Mesodermal cell (in vitro differentiated cells): ENCODE measurements around the gene TMEM164.

ENCODE experiments used
- H3K27ac ChIP-seq: 2 replicates; pipeline ENCODE4 v1.7.0; 2013; ENCODE audit warnings: mild to moderate bottlenecking, low read depth, low read length, moderate library complexity; ENCODE audit not compliant: severe bottlenecking
- H3K36me3 ChIP-seq: 2 replicates; pipeline ENCODE4 v1.7.1; 2013; ENCODE audit warnings: mild to moderate bottlenecking, low read length, moderate library complexity; ENCODE audit not compliant: control insufficient read depth, insufficient read depth
- H3K4me1 ChIP-seq: one replicate; pipeline ENCODE4 v1.7.1; 2013; ENCODE audit warnings: mild to moderate bottlenecking, low read length; ENCODE audit not compliant: insufficient read depth, control insufficient read depth, poor library complexity, severe bottlenecking
- H3K4me3 ChIP-seq: 2 replicates; pipeline ENCODE4 v1.7.0; 2013; ENCODE audit warnings: low read length, control low read depth, mild to moderate bottlenecking; ENCODE audit not compliant: insufficient read depth, poor library complexity, severe bottlenecking; ENCODE audit errors: extremely low read depth
- H3K9me3 ChIP-seq: 2 replicates; pipeline ENCODE4 v1.7.1; 2013; ENCODE audit warnings: mild to moderate bottlenecking, low read length, moderate library complexity; ENCODE audit not compliant: control insufficient read depth
- WGBS, 2 experiments: methylation state at CpG; one replicate each; pipeline ENCODE4 v1.1.5; 2013; ENCODE audit warnings: missing lambda C conversion rate in 2 of 2; ENCODE audit not compliant: insufficient coverage in 2 of 2; 5-methylcytosine and 5-hydroxymethylcytosine counted together

Gene TMEM164

DNA sequence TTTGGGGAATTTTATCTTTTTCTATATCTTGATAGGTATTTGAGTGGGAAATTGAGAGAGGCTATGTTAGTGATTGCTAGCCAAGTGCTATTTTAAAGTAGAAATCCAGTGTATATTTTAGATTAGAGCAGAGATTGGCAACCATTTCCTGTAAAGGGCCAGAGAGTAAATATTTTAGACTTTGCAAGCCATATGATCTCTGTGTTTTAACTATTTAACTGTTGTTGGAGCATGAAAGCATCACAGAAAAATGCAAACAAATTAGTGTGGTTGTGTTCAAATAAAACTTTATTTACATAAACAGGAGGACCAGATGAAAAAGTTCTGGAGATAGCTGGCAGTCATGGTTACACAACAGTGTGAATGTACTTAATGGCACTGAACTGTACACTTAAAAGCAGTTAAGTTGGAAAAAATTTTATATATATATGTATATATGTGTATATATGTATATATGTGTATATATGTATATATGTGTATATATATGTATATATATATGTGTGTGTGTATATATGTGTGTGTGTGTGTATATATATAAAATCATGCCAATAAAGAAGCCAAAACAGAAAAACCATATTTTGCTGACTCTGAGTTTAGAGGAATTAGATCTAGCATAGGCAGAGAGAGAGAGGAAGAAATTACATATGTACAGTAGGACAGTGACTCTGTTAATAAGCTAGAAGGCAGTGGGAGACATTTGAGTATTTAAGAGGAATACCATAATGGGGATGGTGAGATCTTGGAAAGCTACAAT is 83.4 kb downstream of the TMEM164 start:
- H3K4me3 ChIP-seq: no peak overlapping the region
- peak overlapping the region; percentile 97 for H3K27ac ChIP-seq

DNA sequence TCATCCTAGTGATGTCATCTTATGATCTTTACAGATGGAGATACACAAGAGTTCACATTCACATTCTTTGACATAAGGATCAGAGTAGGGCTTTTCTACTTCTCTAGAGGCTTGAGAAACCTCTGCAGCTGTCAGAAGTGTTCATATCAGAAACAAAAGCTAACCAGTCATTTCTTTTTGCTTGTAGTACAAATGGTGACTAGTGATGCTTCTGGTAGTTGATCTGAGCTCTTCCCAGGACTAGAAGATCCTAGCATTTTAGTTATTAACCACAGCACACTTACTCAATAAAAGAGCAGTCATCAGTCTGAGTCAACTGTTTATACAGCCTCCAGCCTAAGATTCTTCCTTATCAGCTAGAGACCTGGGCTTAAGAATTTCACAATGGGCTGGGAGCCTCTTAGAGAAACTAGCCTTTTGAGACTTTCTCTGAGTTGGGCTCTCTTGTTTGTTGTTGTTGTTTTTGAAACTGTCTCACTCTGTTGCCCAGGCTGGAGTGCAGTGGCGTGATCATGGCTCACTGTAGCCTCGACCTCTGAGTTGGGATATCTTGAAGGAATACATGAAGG is 84.1 kb downstream of the TMEM164 start:
- Histone ChIP-seq H3K4me3 (no peak overlapping the region), H3K4me1 (peaks cover 19% of the 10 kb centered on the region), H3K9me3 (no peaks in the 10 kb centered on the region), H3K36me3 (no peaks in the 10 kb centered on the region), H3K27ac (peak overlapping the region; percentile 97)
- 90% methylated on average over 2 of the region's 2 CpGs; no CpG with 5 or more reads in 1 of the 2 experiments for WGBS, 2 experiments

More for the DNA sequence above, 83.4 kb downstream of the TMEM164 start:
- Histone ChIP-seq H3K9me3 (no peaks in the 10 kb centered on the region), H3K4me1 (peaks cover 19% of the 10 kb centered on the region), H3K36me3 (no peaks in the 10 kb centered on the region)

- WGBS, 2 experiments: 100% methylated on average over 1 of the region's 4 CpGs
These were observed 84.8 kb downstream of the TMEM164 start for GRCh38 chrX:110087485-110088356.

DNA sequence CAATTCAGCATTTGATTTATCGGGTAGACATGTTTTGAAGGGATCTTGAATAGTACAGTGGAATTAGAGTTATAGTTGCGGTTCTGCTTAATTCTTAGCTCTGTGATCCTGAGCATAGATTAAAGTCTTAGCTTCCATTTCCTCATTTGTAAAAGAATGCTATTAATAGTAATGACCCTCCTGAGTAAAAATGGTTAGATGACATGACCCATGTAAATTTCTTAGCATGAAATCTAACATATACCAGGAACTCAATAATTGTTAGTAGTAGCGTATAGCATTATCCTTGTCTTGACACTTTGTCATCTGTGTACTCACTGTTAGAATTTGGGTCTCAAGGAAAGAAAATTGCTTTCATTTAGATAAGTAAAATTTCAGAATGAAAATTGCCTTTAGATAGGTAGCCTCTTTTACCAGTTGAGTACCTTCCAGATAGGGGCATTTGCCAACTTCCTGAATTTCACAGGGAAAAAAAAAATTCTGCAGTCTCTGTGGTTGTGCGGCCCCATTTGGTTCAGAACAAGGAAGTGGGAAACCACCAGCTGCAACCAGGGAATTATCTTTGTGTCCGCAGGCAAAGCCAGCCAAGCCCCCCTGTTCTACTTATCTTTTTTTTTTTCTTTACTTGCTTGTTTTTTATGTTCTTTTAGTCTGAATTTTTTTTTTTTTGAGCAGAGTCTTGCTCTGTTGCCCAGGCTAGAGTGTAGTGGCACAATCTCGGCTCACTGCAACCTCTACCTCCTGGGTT is 86.9 kb downstream of the TMEM164 start:
- no peaks in the 10 kb centered on the region for H3K36me3 ChIP-seq
- peaks cover 19% of the 10 kb centered on the region for H3K4me1 ChIP-seq
- no peaks in the 10 kb centered on the region for H3K9me3 ChIP-seq
- WGBS, 2 experiments: 100% methylated on average over 1 of the region's 6 CpGs
- no peak overlapping the region for H3K27ac ChIP-seq
- no peak overlapping the region for H3K4me3 ChIP-seq

More at GRCh38 chrX:110087485-110088356, 84.8 kb downstream of the TMEM164 start:
- Histone ChIP-seq H3K9me3 (no peaks in the 10 kb centered on the region), H3K27ac (peak overlapping the region; percentile 97), H3K36me3 (no peaks in the 10 kb centered on the region), H3K4me3 (no peak overlapping the region), H3K4me1 (peaks cover 19% of the 10 kb centered on the region)

DNA sequence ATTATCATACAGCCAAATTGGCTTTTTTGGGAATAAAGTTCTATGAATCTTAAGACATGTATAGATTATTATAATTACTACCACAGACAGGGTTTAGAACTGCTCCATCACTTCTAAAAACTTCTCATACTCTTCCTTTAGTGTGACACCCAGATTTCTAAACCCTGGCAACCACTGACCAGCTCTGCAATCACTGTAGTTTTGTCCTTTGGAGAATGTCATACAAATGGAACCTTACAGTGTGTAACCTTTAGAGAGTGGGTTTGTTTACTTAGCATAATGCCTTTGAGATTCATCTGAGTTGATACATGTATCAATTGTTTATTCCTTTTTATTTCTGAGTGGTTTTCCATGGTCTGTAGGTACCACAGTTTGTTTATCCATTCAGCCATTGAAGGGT is 95.0 kb downstream of the TMEM164 start:
- H3K4me1 ChIP-seq: no peaks in the 10 kb centered on the region
- no peak overlapping the region for H3K27ac ChIP-seq
- peaks cover 4% of the 10 kb centered on the region for H3K36me3 ChIP-seq
- no peaks in the 10 kb centered on the region for H3K9me3 ChIP-seq
- H3K4me3 ChIP-seq: no peak overlapping the region

DNA sequence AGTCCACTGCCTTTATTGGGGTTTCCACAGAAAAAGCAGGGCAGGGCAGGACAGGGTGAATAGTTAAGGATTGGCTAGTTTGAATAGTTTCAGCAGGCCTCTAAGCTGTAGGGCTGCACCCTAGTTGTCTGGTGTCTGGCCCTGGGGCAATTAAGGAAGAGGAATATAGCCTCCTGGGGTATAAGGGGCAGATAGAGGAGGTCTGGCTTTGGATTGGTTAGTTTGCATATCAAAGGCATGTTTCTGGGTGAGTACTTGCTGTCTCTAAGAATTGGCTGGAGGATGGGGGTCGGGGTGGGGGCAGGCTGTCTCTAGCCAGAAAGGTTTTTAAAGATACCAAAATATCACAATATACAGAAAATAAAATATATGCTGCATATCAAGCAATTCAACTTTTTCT is 100.4 kb downstream of the TMEM164 start:
- no peak overlapping the region for H3K4me3 ChIP-seq
- no peaks in the 10 kb centered on the region for H3K36me3 ChIP-seq
- WGBS, 2 experiments: no CpG with 5 or more reads among the region's 1 CpG

DNA sequence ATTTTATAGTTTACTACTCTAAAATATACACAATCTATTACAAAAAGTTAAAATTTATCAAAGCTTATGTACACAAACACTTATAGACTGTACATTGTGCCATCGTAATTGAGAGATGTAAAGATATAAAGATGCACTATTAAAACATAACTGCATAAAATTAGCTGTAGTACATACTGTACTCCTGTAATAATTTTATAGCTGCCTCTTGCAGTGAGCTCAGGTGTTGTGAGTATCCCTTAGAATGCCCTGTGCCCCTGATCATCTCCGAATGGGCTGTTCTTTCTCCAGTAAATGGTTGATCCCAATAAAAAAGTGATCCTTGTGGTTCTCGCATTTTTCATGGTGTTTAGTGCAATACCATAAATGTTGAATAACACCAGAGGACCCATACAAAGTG is 101.2 kb downstream of the TMEM164 start:
- no peak overlapping the region for H3K27ac ChIP-seq
- no peak overlapping the region for H3K4me3 ChIP-seq
- no peaks in the 10 kb centered on the region for H3K9me3 ChIP-seq
- H3K36me3 ChIP-seq: no peaks in the 10 kb centered on the region
- no peaks in the 10 kb centered on the region for H3K4me1 ChIP-seq
- whole genome bisulfite sequencing, 2 experiments: no CpG with 5 or more reads among the region's 3 CpGs

More for the DNA sequence above, 100.4 kb downstream of the TMEM164 start:
- Histone ChIP-seq H3K27ac (no peak overlapping the region), H3K9me3 (no peaks in the 10 kb centered on the region), H3K4me1 (no peaks in the 10 kb centered on the region)

DNA sequence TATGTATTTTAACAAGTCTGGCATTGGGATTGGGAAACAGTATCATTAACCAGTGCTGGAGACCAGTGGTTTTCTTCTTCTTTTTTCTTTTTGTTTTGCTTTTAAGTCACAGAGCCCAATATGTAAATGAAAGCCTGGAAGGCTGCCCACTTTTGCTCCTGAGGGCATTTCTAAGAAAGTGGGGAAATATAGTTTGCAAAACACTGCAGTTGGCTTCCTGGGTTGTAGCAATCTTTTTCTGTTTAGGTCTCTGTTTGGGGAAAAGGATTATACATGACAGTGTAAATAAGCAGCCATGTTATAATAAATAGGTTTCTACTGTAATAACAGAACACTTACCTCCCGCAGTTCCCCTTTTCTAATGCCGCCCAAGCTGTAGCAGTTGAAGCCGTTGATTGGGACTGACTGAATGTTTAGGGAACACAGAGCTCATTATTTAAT is 105.5 kb downstream of the TMEM164 start:
- no peaks in the 10 kb centered on the region for H3K4me1 ChIP-seq
- peaks cover 7% of the 10 kb centered on the region for H3K36me3 ChIP-seq
- no peak overlapping the region for H3K27ac ChIP-seq
- H3K9me3 ChIP-seq: no peaks in the 10 kb centered on the region
- no peak overlapping the region for H3K4me3 ChIP-seq
- no CpG with 5 or more reads among the region's 3 CpGs for WGBS, 2 experiments

DNA sequence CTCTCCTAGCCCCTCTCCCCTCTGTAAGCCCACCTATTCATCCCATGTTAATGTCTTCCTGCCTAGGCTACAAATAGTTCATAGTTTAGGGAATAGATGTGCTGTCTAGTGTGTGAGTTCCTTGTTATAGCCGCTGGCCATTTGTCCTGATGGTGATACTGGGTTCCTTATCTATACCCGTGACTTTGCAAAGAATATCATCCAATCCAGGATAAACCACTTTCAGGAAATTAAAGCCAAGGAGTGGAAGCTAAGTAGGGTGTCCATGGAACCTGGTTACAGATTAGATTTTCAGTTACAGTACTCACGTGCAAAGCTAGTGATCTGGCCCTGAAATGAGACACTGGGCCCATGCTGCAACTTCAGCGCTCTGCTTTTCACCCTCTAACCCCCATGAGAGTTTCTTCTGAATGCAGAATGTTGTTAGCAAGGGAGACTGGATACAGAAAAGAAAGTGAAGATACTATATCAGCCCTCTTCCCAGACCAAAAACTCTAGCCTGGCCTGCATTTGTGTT is 111.4 kb downstream of the TMEM164 start:
- WGBS, 2 experiments: 86% methylated on average over 1 of the region's 4 CpGs; no CpG with 5 or more reads in 1 of the 2 experiments
- Histone ChIP-seq H3K36me3 (peaks cover 7% of the 10 kb centered on the region), H3K27ac (no peak overlapping the region), H3K4me3 (no peak overlapping the region), H3K9me3 (no peaks in the 10 kb centered on the region), H3K4me1 (no peaks in the 10 kb centered on the region)
